CD4-positive, alpha-beta T cell treated with Interleukin-6 for 4 hours (primary cell): ENCODE measurements around the gene CXCR3.
"Not testable (repeated sequence)": the region's sequence is repeated elsewhere in the genome, so short reads cannot be mapped to it uniquely, and the experiment has no call there.

Experiments used
- DNase-seq: peaks from one replicate; pipeline ENCODE4 v3.0.0-alpha.2; 2020; ENCODE audit warnings: mixed read lengths

CXCR3 gene

DNA sequence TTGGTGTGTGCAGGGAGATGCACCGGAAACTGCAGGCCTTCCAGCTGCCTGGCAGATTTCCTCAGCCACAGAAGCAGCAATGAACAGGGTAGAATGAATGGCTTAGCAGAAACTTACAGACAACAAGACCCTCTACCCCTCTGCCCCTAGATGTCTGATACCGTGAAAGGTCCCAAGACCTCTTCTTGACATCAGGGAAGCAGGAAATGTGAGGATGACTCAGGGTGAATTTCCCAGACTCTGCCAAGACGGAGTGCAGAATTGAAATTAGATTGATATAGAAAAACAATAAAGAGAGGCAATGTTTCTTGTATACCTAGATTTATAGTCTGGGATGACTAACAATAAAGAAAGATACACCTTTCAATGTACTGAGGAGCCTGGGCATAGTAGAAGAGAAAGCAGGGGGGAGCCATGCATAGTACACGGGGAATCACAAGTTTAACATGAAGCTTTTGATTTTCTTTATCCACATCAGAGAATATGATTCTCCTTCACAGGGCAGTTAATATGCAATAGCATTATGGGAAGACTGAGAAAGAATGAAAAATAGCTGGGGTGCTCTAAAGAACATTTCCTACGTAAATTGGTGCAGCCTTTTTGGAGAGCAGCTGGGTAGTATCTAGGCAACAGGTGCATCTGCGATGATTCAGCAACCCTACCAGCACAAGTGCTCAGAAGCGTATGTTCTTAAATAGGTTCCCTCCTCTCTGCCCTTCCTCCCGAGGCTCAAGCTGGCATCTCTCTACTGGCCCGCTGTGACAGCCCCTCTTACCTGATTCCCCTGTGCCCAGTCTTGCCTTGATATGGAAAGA is 18.3 kb upstream of the CXCR3 start:
- DNase-seq = peak; percentile 27

DNA sequence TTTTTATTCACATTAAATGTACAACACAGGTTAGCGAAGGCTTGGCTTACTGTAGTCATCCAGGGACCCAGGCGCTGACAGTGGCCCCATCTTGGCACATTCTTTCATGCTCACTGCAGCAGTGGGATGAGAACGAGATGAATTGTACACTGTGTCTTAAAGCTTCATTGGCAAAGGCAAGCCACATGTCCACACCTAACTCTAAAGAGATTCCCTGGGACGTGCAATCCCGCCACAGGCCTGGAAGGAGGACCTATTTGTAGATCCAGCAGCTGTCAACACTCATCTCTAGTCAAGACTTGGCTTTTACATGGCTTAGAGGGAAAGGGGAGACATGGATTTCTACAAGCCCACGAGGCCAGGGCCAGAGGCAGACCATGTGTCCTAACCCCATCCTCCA is 16.1 kb upstream of the CXCR3 start:
- DNase-seq = no peak

DNA sequence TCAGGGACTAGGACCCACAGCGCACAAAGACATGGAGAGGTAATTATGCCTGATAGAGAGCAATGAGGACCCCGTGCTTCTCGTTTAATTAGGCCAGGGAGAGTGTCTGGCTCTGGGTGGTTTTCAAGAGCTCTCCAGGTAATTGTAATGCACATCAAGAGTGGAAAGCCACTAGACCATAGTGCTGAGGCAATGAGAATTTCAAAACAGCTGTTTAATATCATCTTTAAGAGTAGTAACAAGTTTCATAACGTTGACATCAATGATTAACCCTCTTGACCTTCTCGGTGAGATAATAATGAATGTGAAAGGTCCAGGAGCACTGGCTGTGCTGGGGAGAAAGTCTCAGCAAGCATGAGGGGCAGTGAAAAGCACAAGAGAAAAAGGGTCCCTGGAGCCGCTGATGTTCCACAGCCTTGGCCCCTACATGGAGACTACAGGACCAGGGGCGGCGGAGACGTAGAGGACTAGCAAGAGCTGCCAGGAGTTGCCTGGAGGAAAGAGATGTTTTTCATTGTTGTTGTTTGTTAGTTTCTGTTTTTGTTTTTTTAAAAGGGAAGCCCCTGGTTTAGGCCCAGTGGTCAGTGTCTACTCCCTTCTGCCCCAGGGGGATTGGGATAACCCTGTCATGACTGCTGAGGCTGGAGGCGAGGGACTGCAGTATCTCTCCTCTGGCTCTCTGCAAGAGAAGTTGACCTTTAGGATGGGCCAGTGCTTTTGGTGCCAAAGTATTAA is 14.8 kb upstream of the CXCR3 start:
- DNase-seq = no peak

DNA sequence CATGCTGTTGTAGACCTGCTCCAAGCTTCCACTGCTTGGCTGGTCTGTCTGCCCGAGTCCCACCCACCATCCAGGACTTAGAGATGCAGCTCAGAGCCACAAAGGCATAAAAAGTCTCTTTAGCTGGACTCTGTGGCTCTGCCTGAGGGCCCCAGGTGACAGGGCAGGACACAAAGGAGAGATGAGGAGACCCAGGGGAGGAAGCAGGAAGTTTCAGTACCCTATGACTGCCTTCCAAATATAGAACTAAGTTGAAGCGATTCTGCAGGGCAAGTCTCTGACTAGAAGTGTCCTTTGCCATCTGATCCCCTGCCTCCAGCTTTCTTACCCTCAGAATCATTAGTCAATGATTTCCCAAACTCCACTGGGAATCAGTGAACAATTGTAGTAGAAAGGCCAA is 11.2 kb upstream of the CXCR3 start:
- DNase-seq = no peak

DNA sequence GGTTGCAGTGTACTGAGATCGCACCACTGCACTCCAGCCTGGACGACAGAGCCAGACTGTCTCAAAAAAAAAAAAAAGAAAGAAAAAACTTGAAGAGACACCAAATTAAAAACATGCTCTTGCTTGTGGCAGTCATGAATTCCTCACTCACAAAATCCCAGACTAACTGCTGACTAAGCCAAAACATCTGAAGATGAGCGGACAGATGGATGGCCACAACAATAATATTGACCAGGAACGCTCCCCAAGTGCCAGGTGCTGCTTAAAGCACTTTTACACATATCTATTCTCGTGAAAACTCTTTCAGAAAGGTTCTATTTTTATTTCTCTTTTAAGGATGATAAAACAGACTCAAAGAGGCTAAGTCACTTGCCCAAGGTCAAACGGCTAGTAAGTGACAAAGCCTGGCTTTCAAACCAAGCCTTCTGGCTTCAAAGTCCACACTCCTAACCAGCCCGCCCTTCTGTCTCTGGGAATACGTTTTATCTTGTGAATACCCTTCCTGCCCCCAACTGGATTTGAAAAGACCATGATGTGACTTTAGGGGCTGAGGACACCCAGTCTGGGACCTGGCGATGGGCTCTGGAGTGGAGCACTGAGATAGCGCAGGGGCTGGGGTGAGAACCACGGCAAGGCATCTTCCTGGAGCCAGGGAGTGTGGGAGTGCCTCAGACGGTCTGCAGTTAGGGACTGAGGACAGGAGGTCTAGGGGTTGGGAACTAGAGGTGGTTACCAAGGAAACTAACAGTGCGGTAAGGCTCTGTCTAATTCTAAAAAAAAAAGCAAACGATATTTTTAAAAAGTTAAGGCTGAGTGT is 9.5 kb upstream of the CXCR3 start:
- DNase-seq = no peak

DNA sequence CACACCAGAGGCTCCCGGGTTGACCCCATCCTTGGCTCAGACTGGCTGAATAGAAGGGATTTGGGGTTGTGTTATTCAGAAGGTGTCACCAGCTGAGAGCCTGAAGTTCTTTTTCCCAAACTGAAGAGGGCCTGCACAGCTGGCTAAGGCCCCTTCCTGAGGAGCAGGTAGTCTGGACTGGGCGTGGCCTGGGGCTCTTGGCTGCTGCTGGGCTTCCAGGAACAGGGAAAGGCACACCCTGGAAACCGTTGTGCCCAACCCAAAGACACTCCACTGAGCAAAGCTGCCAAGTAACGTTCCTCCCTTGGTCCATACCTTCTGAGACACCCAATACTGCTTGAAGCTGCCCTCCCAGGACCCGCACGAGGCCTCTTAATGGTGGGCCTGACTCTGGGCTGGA is 8.3 kb upstream of the CXCR3 start:
- no peak for DNase-seq

DNA sequence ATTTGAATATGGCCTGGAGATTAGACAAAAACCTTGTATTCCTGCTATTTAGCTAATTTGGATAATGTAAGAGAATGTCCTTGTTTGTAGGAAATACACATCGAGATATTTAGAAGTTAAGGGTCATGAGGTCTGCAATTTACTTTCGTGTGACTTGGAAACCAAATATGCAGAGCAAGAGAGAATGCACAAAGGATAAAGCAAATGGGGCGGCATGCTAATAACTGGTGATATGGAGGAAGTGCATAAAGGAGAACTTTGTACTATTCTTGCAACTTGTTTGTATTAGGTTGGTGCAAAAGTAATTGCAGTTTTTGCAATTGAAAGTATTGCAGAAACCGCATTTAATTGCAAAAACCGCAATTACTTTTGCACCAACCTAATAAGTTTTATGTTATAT is 7.2 kb upstream of the CXCR3 start:
- no peak for DNase-seq

DNA sequence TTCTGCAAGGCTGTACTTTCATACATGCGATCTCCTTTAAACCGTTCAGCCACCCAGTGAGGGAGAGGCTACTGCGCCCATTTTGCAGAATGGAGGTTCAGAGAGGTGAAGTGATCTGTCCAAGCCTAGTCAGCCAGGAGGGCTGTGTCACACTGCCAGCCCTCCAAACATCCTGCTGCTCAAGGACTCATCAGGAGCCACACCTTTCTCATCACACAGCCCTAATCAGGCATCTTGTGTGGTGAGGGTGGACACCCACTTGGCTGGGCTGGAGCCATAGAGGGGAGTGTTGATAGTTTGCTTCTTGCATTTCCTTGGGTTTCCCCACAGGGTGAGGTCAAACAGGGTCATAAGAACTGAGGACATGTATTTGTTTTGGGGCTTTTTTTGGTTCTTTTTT is 5.4 kb upstream of the CXCR3 start:
- no peak for DNase-seq

DNA sequence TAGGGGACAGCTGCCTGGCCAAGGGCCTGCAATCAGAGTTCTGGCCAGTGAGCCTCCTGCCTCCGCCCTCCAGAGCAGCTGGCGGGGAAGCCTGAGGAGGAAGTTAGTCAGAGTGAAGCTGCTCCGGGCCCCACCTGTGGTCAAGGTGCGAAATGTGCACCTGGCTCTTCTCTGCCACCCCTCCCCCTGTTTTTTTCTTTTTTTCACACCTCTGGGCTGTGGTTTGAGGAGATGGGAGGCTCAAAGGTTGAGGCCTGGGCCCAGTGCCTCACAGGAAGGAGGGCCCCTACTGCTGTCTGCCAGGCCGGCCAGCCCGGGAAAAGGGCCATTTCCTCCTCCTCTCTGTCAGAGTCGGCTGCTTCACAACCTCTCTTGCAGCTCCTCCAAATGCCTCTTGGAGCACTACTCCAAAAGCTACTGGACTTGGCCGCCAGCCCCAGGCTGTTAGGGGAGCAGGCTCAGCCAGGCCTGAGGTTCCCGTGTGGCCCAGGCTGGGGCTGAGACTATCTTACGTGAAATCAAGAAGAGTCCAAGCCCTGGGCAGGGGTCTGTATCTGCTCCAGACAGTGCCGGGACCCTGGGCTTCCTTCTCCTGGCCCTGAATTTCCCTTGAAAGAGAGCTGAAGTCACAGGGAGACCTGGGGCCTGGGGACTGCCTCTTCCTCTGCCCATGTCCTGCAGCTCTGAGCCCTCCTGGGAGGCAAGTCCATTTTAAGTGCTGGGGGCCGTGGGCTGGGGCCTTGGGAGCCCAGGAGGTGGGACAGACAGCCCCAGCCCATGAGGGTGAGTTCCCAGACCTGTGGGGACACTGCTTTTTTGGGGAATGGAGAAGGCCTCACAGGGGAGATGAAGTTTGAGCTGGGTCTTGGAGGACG is 4.5 kb upstream of the CXCR3 start:
- DNase-seq = peak; percentile 69

DNA sequence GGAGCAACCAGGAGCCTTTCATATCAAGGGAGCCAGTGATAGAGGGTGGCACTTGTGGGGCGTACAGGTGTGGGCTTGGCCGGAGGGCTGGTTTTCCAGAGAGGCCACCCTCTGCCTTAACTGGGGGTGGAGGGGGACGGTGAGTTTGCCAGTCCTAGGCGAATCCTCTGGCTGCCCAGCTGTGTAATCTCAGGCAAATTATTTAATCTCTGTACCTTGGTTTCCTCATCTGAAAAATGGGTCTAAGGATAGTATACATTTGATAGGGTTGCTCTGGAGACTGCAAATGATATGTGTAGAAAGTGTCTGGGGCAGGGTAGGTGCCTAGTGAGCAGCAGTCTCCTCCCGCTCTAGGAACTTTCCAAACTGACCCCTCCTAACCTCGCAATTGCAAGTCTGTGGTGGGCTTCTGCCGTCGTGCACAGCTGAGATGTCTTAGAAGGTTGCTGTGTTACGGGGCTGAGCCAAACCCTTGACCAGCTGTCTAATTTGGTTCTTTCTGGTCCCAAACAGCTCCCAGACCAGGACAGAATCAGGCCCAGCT is 3.8 kb upstream of the CXCR3 start:
- no peak for DNase-seq

DNA sequence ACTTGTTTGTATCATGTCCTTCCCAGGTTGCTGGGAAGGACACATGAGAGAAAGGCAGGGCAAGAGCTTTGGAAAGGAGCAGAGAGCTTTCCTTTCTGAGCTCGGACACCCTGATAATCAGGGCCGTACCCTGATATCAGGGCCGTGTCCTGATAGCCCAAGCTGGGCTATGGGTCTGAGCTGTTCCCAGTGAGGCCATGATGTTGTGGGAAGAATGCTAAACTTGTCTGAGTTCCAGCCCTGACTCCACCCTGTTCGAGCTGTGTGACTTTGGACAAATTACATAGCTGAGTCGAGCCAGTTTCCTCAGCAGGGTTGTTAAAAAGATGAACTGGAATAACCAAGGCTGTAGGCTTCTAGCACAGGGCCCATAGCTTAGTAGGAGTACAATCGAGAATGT is 3.3 kb upstream of the CXCR3 start:
- no peak for DNase-seq

DNA sequence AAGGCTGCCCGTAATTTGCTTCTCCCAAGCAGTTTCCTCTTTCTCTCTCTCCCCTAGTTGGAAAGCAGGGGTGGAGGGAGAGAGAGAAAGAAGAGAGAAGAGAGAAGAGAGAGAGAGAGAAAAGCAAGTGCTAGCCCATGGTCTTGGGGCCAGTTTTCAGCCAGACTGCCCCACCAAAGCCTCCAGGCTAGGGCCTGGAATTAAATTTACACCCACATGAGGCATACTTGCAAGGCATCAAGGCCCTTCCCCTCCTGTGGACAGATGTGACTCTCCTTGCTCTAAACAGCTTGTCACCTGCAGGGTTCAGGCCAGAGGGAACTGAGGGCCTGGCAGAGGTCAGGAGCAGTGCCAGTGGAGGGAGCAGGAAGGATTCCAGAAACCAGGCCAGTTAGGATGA is 1.7 kb upstream of the CXCR3 start:
- no peak for DNase-seq

DNA sequence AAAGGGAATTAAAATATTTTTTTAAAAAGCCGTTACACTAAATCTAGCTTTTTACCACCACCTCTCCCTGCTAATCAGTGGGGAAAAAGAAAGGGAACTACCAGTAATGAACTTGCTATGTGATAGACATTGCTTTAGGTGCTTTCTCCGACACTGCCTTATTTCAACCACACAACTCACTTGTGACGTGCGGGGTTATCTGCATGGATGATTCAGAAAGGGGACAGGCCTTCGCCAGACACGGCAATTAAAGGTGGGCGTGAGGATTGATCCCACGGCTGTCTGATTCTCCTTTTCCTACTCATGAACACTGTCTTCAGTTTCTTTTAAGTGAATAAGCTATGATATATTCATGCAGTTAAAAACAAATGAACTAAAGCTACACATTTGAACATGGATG is 882 bp upstream of the CXCR3 start:
- peak; percentile 53 for DNase-seq

DNA sequence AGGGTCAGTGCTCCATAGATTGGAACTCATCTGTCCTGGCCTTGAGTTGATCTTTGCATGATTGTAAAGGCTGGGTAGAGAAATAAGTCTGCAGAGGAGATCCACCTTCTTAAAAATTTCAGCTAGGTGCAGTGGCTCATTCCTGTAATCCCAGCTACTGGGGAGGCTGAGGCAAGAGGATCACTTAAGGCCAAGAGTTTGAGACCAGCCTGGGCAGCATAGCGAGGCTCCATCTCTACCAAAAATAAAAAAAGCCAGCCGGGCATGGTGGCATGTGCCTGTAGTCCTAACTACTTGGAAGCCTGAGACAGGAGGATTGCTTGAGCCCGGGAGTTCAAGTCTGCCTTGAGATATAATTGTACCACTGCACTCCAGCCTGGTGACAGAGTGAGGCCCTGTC is 476 bp upstream of the CXCR3 start:
- no peak for DNase-seq

DNA sequence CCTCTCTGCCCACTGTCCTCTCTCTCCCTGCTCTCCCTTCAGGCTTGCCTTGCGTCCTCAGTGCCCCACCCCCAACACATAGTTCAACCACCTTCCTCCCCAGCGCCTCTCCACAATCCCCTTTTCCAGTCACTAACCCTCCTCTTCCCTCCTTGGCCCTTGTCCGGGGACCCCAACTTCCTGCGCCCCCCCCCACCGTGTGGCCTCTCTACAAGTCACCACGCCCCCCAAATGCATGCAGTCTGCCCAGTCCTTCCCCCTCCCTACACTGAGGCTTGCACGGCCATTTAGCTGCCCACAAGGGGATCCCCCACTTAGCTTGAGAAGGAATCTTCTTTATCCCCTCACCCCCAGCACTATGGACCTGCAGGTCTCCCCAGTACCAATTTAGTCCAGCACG is 569 bp downstream of the CXCR3 start:
- DNase-seq = no peak

DNA sequence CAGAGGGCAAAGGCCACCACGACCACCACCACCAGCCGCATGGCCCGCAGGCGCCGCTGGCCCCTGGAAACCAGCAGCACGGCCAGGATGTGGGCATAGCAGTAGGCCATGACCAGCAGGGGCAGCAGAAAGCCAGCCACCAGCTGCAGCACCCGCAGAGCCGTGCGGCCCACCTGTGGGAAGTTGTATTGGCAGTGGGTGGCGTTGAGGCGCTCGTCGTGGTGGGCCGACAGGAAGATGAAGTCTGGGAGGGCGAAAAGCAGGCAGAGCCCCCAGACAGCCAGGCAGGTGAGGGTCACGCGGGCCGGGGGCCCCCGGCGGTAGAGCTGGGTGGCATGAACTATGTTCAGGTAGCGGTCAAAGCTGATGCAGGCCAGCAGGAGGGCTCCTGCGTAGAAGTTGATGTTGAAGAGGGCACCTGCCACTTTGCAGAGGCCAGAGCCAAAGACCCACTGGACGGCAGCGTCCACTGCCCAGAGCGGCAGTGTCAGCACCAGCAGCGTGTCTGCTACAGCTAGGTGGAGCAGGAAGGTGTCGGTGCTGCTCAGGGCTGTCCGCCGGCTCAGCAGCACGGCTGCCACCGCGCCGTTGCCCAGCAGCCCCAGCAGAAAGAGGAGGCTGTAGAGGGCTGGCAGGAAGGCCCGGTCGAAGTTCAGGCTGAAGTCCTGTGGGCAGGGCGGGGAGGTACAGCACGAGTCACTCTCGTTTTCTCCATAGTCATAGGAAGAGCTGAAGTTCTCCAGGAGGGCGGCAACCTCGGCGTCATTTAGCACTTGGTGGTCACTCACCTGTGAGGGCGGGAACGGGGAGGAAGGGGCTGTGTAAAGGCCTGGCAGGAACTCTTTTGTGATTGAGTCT is 1.4 kb downstream of the CXCR3 start:
- DNase-seq = peak; percentile 30

DNA sequence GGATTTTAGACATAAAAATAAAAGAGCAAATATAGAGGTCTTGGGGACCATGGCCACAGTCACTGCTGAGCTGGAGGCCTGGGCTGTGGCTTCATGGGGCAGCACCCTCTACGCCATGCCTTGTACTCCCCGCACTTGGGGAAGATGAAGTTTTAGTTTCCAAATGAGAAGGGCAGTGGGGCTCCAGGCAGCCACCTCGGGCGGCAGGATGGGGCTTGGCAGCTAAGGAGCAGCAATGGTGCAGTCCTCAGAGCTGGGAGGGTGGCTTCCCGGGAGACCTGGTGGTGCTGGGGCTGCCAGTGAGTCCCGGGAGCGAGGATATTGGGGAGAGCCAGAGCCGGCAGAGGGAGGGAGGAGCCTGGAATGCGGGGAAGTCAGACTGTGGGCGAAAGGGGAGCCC is 2.4 kb downstream of the CXCR3 start:
- no peak for DNase-seq

DNA sequence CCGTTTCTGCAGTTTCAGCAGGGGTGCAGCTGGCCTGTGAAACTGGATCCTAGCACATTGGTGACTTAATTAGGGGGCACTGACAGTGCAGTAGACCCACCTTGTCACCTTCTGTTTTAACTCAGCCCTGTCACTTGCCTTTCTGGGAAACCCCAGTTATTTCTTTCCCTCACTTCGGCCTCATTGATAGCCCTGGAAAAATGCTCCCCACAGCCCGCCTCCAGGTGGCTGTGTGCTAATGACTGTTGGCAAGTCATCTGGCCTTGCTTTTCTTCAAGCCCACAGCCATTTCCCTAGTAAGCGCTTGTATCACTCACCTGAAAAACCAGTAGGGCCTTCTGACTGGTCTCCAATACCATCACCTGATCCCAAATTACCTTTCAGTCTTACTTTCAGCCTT is 3.3 kb downstream of the CXCR3 start:
- no peak for DNase-seq

DNA sequence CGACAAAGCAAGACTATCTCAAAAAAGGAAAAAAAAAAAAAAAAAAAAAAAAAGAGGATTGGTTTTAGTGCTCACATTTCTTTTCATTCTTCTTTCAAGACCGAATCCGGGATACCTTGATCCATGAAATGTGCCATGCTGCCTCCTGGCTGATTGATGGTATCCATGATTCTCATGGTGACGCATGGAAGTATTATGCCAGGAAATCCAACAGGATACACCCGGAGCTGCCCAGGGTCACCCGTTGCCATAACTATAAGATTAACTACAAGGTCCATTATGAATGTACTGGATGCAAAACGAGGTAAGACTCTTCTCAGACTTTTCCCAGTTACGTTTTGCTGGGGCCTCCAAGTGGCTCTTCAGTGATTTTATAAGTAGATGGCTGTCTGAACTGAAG is 6.1 kb downstream of the CXCR3 start:
- no peak for DNase-seq

DNA sequence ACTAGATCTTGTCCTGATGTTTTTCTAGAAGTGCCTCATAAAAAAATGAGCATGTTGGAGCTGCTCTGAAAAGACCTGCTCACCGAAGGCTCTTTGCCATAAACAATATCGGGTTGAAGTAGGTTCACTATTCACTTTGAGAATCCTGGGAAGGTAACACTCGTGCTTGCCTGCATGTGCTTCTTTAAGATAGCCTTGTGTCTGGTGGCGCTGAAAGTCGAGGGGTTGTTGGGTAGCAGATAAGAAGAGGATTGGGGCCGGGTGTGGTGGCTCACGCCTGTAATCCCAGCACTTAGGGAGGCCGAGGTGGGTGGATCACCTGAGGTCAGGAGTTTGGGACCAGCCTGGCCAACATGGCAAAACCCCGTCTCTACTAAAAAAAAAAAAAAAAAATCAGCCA is 6.6 kb downstream of the CXCR3 start:
- DNase-seq = not testable (repeated sequence)

DNA sequence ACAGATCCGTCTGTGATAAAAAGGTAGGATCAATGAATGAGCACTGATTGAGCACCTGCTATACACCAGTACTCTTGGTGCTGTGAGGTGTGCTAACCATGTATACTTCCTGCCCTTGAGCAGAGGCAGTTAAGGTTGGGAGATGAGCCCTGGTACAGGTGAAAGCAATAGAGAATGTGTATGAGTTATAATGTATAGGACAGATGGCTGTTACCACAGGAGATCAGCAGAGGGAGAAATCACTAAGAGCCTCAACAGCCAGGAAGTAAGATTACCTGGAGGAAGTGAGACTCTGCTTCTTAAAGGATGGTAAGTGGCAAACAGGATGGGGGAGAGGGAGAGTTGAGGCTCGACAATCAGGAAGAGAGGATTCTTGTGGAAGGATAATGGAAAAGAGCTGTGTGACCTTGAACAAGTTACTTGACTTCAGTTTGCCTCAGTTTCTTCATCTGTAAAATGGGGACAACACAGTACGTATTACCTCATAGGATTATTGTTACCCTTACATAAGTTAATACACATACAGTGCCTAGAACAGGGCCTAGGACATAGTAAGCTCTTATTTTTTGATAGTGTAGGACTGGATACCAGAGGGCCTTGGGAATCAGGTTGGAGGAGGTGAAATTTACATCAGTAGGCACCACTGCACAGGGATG is 9.1 kb downstream of the CXCR3 start:
- DNase-seq = no peak
